Spleen (tissue), 11 donors: ENCODE data around the gene FRS3. TPM values are rescaled to one million over a fixed set of nuclear protein-coding genes. Genes with fewer than 3 reads are reported as not detected.
"Not testable (repeated sequence)": the region's sequence is repeated elsewhere in the genome, so short reads cannot be mapped to it uniquely, and the experiment has no call there.

Experiments
- DNase-seq: peaks from one replicate; pipeline ENCODE4 v3.0.0-alpha.2; 2020
- H3K27ac ChIP-seq, 8 donors: fragments of 200-600 bp; sonication (generic) in 7 of 8; 1 replicate in 4 of 8; 2 replicates in 4 of 8; pipeline versions ENCODE4 v1.5.0 to v1.8.0; 2016 to 2021; ENCODE audit warnings: inconsistent platforms in 4 of 8, mild to moderate bottlenecking in 4 of 8, moderate library complexity in 1 of 8
- H3K27me3 ChIP-seq, 7 donors: fragments of 200-600 bp; sonication (generic) in 6 of 7; replicated peaks in 1 of 7; 1 replicate in 4 of 7; 2 replicates in 3 of 7; pipeline versions ENCODE4 v1.5.0 to v1.8.0; 2016 to 2021; ENCODE audit warnings: inconsistent platforms in 3 of 7, mild to moderate bottlenecking in 1 of 7
- H3K36me3 ChIP-seq, 6 donors: fragments of 200-600 bp; sonication (generic) in 5 of 6; 1 replicate in 4 of 6; 2 replicates in 2 of 6; pipeline versions ENCODE4 v1.5.0 to v1.8.0; 2016 to 2021; ENCODE audit warnings: inconsistent platforms in 2 of 6
- H3K4me1 ChIP-seq, 6 donors: fragments of 200-600 bp; sonication (generic) in 5 of 6; 1 replicate in 3 of 6; 2 replicates in 3 of 6; pipeline versions ENCODE4 v1.5.0 to v1.8.0; 2016 to 2021; ENCODE audit warnings: inconsistent platforms in 3 of 6
- H3K4me3 ChIP-seq, 8 donors: fragments of 200-600 bp; sonication (generic) in 7 of 8; 1 replicate in 4 of 8; 2 replicates in 4 of 8; pipeline versions ENCODE4 v1.5.0 to v1.8.0; 2016 to 2021; ENCODE audit warnings: inconsistent platforms in 4 of 8, mild to moderate bottlenecking in 4 of 8, moderate library complexity in 2 of 8
- H3K9me3 ChIP-seq, 8 donors: fragments of 200-600 bp; sonication (generic) in 7 of 8; 1 replicate in 4 of 8; 2 replicates in 4 of 8; pipeline versions ENCODE4 v1.5.0 to v1.8.0; 2016 to 2021; ENCODE audit warnings: inconsistent platforms in 4 of 8
- CTCF ChIP-seq, 11 experiments: fragments of 200-600 bp in 7 of 11; fragments of 450-650 bp in 4 of 11; sonication (generic) in 4 of 11; IDR thresholded peaks in 8 of 11; conservative IDR thresholded peaks in 3 of 11; 1 replicate in 7 of 11; 2 replicates in 4 of 11; pipeline versions ENCODE4 v1.4.0 to v1.8.0; 2016 to 2021; ENCODE audit warnings: antibody characterized with exemption in 11 of 11, inconsistent platforms in 4 of 11, mild to moderate bottlenecking in 1 of 11
- POLR2A ChIP-seq, 3 donors: fragments of 450-650 bp; IDR thresholded peaks; one replicate each; pipeline ENCODE4 v1.5.1; 2017; ENCODE audit warnings: antibody characterized with exemption in 3 of 3, mild to moderate bottlenecking in 1 of 3
- POLR2AphosphoS5 ChIP-seq, 3 donors: sonication (generic); formaldehyde crosslinking; IDR thresholded peaks; one replicate each; pipeline ENCODE4 v1.5.1; 2017; ENCODE audit warnings: antibody characterized with exemption in 3 of 3
- WGBS, 5 donors: extraction: QIAGEN DNeasy Blood & Tissue Kit in 3 of 5; methylation state at CpG; one replicate each; pipeline versions ENCODE4 v1.1.5 to v1.1.7; 2013 to 2018; 5-methylcytosine and 5-hydroxymethylcytosine counted together
- intact Hi-C: fragments of 100-400 bp; cut with DNase I; formaldehyde crosslinking; loops from one replicate; pipeline ENCODE4 v1.15.0; 2023; ENCODE audit warnings: low total_unique reads
- polyA plus RNA-seq, 3 donors: library from polyadenylated mRNA; stranded (reverse); fragments of 200-250 nt; gene quantifications; one replicate each; pipeline ENCODE4 v1.2.1, GENCODE V29; 2013
- total RNA-seq, 7 donors: library from RNA; depleted of rRNA in 3 of 7; stranded (reverse); fragments of >200 nt in 3 of 7; fragmentation: NEBNext Ultra II Directional in 4 of 7; extraction: Animal tissue kit (Norgen Biotek cat#: 25700) in 4 of 7; gene quantifications; one replicate each; pipeline versions ENCODE4 v1.1.0 to v1.2.1, GENCODE V29; 2016 to 2021
- donor health status: healthy with polysubstance abuse.
- donor health status: DM: no; HTN: no; CAD: no; lungs with moderate emphysema.
- donor health status: DM: no; HTN: no; CAD: no.
- donor health status: Bipolar disorder and iron deficiency.
- donor health status: healthy.
- donor health status: DM: no; HTN: no; CAD: no.
- donor health status: DM: yes; HTN: yes; CAD: no.

FRS3 gene
- total and polyA plus RNA-seq, 10 donors = 2.6 to 7.3 (median 6.0) TPM

- TF ChIP-seq POLR2A (IDR thresholded peaks at IDR 0.05) = no peak
- no peak for TF ChIP-seq POLR2AphosphoS5 (IDR thresholded peaks at IDR 0.05)
- no peak for TF ChIP-seq CTCF (IDR thresholded peaks at IDR 0.05 in 8 of 11, conservative IDR thresholded peaks at IDR 0.05 in 3 of 11)
- no peaks in the 10 kb centered on the region for H3K27me3 ChIP-seq
- no peaks in the 10 kb centered on the region for H3K36me3 ChIP-seq
- WGBS, 5 donors = 88 to 97% (median 93%) methylated on average over 1 of the region's 1 CpG
- no peak overlapping the region for H3K4me3 ChIP-seq
- no peak overlapping the region for H3K27ac ChIP-seq
- no peaks in the 10 kb centered on the region for H3K9me3 ChIP-seq
- intact Hi-C loops = no loop called here
- H3K4me1 ChIP-seq = no peaks in the 10 kb centered on the region
- DNase-seq = no peak
Observed at GRCh38 chr6:41815587-41815986, 35.9 kb upstream of the FRS3 start.

GRCh38 chr6:41814629-41815028 lies 34.9 kb upstream of the FRS3 start:
- Histone ChIP-seq H3K27ac (no peak overlapping the region), H3K4me3 (no peak overlapping the region), H3K27me3 (no peaks in the 10 kb centered on the region), H3K36me3 (no peaks in the 10 kb centered on the region), H3K9me3 (no peaks in the 10 kb centered on the region), H3K4me1 (no peaks in the 10 kb centered on the region)
- 71 to 90% (median 82%) methylated on average over 4 of the region's 4 CpGs for WGBS, 5 donors
- DNase-seq = no peak
- no peak for TF ChIP-seq POLR2A (IDR thresholded peaks at IDR 0.05)
- no peak for TF ChIP-seq CTCF (IDR thresholded peaks at IDR 0.05 in 8 of 11, conservative IDR thresholded peaks at IDR 0.05 in 3 of 11)
- TF ChIP-seq POLR2AphosphoS5 (IDR thresholded peaks at IDR 0.05) = no peak
- intact Hi-C loops = no loop called here

- no peaks in the 10 kb centered on the region for H3K4me1 ChIP-seq
- no peak overlapping the region for H3K4me3 ChIP-seq
- TF ChIP-seq POLR2AphosphoS5 (IDR thresholded peaks at IDR 0.05) (no peak), POLR2A (IDR thresholded peaks at IDR 0.05) (no peak), CTCF (IDR thresholded peaks at IDR 0.05 in 8 of 11, conservative IDR thresholded peaks at IDR 0.05 in 3 of 11) (no peak)
- WGBS, 5 donors = 88 to 94% (median 90%) methylated on average over 2 of the region's 2 CpGs
- H3K36me3 ChIP-seq = no peaks in the 10 kb centered on the region
- H3K27me3 ChIP-seq = no peaks in the 10 kb centered on the region
- intact Hi-C loops = no loop called here
- no peaks in the 10 kb centered on the region for H3K9me3 ChIP-seq
- H3K27ac ChIP-seq = no peak overlapping the region
- no peak for DNase-seq
Observed at GRCh38 chr6:41813956-41814355, 34.3 kb upstream of the FRS3 start.

- Histone ChIP-seq H3K9me3 (no peaks in the 10 kb centered on the region), H3K4me3 (no peak overlapping the region), H3K27ac (no peak overlapping the region), H3K27me3 (no peaks in the 10 kb centered on the region), H3K36me3 (no peaks in the 10 kb centered on the region), H3K4me1 (no peaks in the 10 kb centered on the region)
- DNase-seq = no peak
- TF ChIP-seq CTCF (IDR thresholded peaks at IDR 0.05 in 8 of 11, conservative IDR thresholded peaks at IDR 0.05 in 3 of 11) = no peak
- TF ChIP-seq POLR2AphosphoS5 (IDR thresholded peaks at IDR 0.05) = no peak
- no peak for TF ChIP-seq POLR2A (IDR thresholded peaks at IDR 0.05)
- WGBS, 5 donors = 90 to 92% (median 92%) methylated on average over 2 of the region's 2 CpGs
- intact Hi-C loops = no loop called here
Observed at GRCh38 chr6:41813469-41813868, 33.8 kb upstream of the FRS3 start.

- H3K27ac ChIP-seq, H3K27me3 ChIP-seq, H3K4me1 ChIP-seq, DNase-seq, intact Hi-C loops, H3K36me3 ChIP-seq, H3K9me3 ChIP-seq, H3K4me3 ChIP-seq: not testable (repeated sequence)
- WGBS, 5 donors = 81 to 96% (median 88%) methylated on average over 9 to 13 of the region's 13 CpGs
Observed at GRCh38 chr6:41811946-41812345, 32.2 kb upstream of the FRS3 start.
